ENCODE results near the gene TUT1.

The TUT1 gene

GRCh38 chr11:62540804-62541701 lies 50.3 kb downstream of the TUT1 start:
- no peak for DNase-seq

- DNase-seq = no peak
These were observed 51.9 kb downstream of the TUT1 start for GRCh38 chr11:62539238-62539925.

GRCh38 chr11:62538470-62539237 lies 52.7 kb downstream of the TUT1 start:
- DNase-seq = no peak

- no peak for DNase-seq
These were observed 54.9 kb downstream of the TUT1 start for GRCh38 chr11:62536301-62536957.

DNA sequence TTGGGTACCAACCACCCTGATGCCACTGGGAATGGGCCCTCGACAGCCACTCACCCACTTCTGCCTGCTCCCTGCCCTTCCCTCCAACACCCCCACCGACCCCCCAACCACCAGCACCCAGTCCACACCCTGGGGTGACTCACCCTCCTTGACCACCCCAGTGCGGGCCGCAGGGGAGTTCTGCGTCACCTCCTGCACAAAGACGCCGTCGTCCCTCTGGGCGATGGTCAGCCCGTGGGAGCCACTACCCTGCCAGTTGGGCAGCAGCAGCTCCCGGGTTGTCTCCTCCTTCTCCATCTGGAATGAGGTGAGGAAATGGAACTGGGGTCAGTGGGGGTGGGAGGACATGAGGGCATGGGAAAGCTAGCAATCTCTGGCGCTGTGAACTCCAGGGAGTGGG lies 55.5 kb downstream of the TUT1 start:
- no peak for DNase-seq

DNA sequence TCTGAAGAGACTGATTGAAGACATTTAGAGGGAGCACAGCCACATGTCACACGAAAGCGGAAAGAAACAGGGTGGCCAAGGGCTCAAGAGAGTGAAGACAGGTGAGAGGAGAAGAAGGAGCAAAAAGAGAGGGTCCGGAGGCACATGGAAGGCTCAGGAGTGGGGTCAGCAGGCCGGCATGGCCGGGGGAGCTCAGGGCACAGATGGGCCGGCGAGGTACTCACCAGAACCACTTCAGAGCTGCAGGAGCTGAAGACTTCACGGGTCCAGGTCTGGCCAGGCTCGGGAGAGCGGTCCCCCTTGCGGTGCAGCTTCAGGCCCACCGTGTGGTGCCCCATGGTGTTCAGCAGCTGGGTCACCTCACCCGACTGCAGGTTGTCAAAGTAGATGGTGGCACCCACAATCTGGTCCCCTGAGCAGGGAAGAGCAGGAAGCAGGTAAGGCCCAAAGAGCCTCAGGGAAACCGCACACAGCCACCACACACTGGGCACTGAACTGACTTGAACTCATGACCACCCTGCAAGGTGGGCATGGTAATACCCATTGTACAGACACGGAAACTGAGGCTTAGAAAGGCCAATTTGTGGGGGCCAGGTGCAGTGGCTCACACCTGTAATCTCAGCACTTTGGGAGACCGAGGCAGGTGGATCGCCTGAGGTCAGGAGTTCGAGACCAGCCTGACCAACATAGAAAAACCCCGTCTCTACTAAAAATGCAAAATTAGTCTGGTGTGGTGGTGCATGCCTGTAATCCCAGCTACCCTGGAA lies 56.4 kb downstream of the TUT1 start:
- no peak for DNase-seq

GRCh38 chr11:62532096-62532495 lies 59.2 kb downstream of the TUT1 start:
- no peak for DNase-seq

Data from CD4-positive, alpha-beta T cell treated with Interferon gamma for 1 hour (primary cell).